GM21390 (cell line): ENCODE results near the gene CEP131.

Experiments
- ATAC-seq: cut with Tn5 transposase; IDR thresholded peaks from one replicate; pipeline ENCODE4 v1.9.1; 2021; ENCODE audit not compliant: unreplicated experiment

The CEP131 gene

DNA sequence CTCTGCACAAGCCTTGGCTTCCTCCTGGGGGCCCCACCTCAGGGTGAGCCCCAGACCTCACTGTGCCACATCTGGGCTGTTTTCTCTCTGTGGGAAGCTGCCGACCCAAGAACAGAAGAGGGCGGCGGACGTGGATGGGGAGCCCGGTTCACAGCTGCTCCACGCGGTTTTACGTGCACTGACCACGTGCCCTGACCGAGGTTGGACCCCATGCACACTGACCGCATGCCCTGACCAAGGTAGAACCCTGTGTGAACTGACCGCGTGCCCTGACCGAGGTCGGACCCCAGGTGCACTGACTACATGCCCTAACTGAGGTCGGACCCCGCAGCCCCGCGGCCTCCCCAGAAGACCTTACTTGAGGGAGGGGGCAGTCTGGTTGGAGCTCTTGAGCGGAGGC, 19.6 kb downstream of the CEP131 start:
- no peak for ATAC-seq

- ATAC-seq = no peak
Observed at GRCh38 chr17:81202318-81202717, 20.4 kb downstream of the CEP131 start.

DNA sequence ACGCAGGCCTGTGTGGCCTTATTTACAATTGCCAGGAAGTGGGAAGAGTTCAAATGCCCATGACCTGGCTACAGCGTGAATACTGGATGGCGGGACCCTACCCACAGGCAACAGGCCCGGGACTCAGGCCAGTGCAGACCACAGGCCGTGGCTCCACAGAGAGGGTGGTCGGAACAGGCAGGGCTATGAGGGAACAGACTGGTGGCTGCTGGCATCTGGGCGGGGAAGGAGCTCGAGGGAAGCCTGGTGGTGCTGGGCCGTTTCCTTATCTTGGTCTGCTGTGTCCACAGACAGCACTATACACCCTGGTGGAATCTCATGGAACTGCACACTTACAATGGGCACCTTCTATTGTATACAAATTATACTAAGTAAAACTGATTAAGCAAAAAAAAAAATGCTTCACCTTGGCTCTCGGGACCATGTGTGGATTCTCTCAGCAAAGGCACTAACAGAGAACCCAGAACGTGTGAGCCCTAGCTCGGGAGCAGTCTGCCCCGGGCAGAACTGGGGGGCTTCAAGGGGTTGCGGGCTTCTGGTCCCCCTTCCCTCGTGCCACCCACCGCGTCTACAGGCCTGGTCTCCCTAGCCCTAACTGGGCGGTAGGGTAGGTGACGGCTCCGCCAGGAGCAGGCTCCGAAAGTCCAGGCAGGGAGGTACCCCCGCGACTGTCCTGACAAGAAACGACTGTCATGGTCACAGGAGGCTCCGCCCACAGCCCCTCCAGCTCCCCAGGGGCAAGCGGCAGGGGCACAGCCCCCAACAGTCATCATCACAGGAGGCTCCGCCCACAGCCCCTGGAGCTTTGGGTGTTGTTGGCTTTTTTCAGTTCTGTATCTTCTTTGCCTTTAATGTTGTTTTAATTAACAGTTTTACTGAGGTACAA, 21.8 kb downstream of the CEP131 start:
- no peak for ATAC-seq

- ATAC-seq = no peak
Observed at GRCh38 chr17:81200201-81200600, 22.6 kb downstream of the CEP131 start.

GRCh38 chr17:81199482-81199830, 23.3 kb downstream of the CEP131 start:
- ATAC-seq = no peak

- no peak for ATAC-seq
Observed at GRCh38 chr17:81198826-81199481, 23.8 kb downstream of the CEP131 start.

GRCh38 chr17:81197831-81198490, 24.8 kb downstream of the CEP131 start:
- no peak for ATAC-seq

DNA sequence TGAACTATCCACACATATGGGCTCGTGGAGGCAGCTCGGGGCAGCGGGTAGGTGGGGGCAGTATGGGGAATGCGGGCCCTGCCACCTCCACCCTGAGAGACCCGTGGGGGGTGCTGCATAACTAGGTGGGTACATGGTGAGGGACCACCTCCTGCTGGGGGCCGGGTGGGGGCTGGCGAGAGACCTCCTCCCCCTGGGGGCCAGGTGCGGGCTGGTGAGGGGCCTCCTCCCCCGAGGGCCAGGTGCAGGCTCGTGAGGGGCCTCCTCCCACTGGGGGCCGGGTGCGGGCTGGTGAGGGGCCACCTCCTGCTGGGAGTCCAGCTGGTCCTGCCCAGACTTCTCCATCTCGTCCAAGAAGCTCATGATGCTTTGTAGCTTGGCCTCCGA, 25.4 kb downstream of the CEP131 start:
- no peak for ATAC-seq

DNA sequence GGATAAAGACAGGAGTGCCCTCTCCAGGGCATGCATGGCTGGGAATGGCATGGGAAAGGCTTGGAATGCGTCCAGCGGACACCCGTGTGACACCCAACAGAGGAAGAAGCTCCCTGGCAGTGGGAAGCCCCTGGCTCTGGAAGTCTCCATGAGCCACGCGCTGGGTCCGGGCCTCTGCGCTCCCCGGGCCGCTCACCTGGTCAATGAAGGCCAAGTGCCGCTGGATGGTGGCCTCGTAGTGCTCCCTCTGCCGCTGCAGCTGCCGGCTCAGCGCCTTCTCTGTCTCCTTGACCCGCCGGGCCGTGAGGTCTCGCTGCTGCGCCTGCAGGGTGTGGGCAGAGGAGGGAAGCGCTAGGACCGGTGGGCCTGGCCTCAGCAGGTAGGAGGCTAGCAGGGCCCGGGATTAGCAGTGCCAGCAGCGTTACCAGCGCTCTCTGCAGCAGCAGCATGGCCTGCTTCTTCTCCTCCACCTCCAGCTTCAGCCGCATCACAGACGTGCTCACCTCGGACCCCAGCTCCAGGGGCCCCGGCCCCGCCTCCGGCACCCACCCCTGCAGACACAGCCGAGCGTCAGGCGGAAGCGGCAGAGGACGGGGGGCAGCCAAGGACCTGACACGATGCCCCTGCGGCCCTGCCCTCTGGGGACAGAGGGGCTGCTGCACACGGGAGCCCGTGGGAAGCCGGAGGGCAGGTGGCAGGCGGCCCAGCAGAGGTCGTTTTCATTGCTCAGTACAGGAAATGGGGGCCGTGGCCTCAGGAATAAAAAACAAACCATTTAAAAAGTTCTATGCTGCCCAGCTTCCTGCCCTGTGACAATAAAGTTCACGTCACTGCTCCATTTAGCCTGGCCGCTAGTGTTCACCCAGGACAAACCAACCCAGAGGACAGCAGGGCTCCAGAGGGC, 26.0 kb downstream of the CEP131 start:
- ATAC-seq = no peak

DNA sequence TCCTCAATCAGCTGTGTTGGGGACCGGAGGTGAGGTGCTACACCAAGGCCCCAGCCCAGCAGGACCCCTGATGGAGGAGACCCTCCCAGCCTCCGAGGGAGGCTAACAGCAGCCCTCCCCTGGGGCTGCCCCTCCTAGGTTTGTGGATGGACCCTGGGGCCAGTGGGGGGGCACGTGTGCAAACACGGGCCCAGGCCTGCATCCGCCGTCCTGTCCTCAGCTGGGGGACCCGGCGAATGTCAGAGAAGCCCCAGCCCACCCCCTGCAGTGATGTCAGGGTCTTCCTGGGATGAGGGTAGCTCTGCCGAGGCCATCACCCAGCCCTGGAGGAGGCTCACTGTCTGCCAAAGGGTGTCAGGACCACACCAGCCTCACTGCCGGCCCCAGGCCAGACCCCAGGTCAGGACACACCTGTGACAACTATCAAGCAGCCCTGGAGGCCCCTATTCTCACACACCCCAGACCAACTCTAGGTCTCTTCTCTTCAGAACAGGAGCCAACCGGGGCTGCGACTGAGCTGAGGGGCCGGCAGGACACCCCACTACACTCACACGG, 26.7 kb downstream of the CEP131 start:
- ATAC-seq = no peak

DNA sequence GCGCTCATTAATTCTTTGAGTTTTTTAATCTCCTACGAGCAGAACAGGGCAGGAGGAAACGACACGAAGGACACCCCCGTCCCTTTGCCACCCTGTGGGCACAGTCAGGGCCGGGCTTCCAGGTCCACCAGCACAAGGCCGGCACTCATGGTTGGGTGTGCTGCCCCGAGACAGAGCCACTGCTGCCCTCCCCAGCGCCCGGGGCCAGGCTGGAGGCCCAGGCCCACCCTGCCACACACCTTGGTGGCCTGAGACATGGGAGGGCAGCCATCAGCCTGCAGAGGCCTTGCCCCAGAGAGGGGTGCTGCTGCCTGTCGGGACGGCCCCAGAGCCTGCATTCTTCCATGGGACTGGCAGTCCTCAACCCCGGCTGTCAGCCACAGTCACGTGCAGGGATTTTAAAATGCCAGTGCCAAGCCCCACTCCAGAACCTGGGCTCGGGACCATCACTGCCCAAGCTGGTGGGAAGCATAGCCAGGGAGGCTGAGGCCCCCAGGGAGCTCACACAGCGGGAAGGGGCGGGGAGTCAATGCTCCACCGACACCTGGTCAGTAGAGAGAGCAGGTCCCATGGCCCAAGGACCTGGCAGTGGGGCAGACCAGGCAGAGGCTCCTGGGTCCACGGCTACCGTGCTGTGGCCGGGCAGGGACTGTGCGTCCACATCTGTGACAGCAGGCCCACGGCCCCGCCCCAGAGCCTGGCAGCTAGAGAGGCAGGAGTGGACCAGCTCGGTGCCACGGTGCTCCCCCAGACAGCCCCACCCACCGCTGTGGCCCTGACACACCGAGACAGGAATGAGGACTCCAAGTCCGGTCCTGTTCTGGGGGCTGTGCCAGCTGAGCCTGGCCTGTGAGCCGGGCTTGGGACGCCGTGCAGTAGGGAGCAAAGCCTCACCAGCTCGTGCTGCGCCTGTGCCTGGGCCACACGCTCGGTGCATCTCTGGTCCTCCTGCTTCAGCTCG, 27.5 kb downstream of the CEP131 start:
- ATAC-seq = no peak

DNA sequence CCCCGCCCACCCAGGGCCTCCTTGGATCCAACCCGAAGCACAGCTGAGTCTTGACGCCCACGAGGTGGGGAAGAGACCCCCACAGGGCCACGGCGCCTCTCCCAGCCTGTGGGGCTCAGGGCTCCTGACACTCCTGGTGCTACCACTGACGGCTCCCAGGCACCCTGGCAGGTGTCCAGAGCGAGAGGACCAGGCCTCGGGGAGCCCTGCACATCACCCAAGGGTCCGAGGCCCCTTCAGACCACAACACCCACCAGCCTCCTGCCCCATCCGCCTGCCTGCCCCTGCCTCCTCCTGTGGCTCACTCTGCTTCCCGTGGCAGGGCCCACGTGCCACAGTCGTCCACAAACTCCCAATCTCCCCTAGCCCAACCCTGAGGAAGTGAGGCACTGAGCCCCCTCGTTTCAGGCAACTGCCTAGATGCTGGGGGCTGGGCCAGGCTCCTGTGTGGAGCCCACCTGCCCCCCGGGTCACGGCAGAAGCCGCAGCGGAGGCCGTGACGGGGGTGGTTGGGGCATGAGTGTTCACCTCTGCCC, 28.5 kb downstream of the CEP131 start:
- ATAC-seq = no peak

GRCh38 chr17:81193470-81194224, 29.1 kb downstream of the CEP131 start:
- ATAC-seq = no peak

- no peak for ATAC-seq
Observed at GRCh38 chr17:81193051-81193410, 29.7 kb downstream of the CEP131 start.

DNA sequence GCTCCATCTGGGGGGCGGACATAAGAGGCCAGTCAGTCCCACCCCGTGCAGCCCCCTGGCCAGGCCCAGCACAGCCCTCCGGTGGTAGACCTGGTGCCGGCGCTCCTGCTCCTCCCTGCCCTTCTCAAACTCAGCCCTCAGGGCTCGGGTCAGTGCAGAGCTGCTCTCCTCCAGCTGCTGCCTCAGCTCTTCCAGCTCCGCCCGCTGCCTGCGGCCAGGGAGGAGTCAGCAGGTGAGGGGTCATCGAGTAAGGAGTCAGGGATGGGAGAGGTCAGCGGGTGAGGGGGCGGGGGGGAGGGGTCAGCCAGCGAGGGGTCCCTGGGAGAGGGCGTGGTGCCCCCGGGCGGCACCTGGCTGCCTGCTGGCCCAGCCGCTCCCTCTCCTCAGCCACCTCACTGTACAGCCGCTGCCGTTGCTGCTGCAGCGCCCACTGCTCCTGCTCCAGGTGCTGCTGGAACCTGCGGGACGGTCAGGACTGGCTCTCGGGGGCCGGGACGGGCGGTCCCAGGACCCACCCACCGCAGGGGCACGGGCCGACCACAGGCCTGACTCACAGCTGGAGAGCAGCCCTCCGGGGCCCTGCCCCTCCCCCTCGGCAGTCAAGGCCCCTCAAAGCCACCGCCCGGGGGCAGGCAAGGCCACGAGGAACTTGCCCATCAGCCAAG, 30.2 kb downstream of the CEP131 start:
- no peak for ATAC-seq

DNA sequence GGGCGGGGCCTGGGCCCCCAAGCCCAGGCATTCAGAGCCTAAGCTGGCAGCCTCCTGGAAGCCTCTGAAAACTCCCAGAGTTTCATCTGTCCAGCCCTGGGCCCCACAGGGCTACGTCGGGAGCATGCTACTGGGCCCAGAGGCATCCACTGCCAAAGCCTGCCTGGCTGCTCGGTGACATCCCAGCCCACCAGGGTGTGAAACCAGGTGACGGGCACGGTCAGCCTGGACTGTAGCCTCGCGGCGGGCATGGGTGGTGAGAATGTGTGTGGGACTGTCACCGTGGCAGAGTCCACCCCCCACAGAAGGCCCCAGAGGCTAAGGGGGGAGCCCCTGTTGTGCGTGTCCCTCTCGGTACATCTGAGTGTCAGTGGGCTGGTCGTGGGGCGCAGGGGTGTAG, 31.1 kb downstream of the CEP131 start:
- ATAC-seq = no peak

DNA sequence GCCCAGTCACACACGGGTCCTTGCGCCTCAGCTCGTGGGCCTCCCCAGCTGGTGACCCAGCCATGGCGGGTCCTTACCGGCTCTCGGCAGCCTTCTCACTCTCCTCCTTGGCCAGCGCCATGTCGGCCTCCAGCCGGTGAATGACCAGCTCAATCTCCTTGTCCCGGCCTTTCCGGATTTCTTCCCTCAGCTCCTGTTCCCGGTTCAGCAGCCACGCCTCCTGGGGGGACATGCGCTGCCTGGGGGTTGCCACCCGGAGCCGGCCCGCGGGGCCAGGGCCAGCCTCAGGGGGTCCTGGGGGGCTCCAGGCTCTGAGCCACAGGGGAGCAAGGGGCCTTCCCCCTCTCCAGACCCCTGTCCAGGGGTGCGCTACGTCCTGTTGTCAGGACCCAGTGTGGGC, 31.6 kb downstream of the CEP131 start:
- no peak for ATAC-seq

- ATAC-seq = no peak
Observed at GRCh38 chr17:81190591-81190990, 32.2 kb downstream of the CEP131 start.
